ENCODE data around the gene PCK2. TPM values are rescaled to one million over a fixed set of nuclear protein-coding genes. Genes with fewer than 3 reads are reported as not detected.

PCK2 gene
- total and polyA plus RNA-seq, 4 donors: 39.8 to 250 (median 221) TPM

DNA sequence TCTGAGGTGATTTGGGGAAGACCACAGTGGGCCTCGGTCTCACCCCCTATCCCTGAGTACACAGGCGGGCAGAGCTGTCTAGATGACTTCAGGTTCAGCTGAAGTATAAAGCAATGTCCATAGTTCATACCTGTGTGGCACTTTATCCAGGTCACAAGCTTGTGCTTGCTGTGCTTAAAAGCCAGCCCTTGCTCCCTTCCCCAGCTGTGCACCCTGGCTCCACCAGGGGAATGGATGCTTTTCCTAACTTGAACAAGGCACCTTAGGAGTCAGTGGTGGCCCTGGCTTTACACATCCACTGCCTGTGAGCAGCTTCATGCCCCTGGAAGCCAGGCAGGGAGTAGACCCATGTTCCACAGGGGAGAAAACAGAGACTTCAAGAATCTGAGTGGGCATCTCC, 36.8 kb upstream of the PCK2 start:
- H3K36me3 ChIP-seq (ENCODE audit: control insufficient read depth in 4 of 4, insufficient read depth in 3 of 4, low read depth in 1 of 4, low read length in 3 of 4): no peaks in the 10 kb centered on the region
- 41% methylated on average over 2 of the region's 2 CpGs for WGBS
- no peak for TF ChIP-seq FOXA1 (IDR thresholded peaks at IDR 0.05)
- TF ChIP-seq RAD21 (IDR thresholded peaks at IDR 0.05): no peak
- TF ChIP-seq TAF1 (conservative IDR thresholded peaks at IDR 0.05): no peak
- TF ChIP-seq, protein P1, sequence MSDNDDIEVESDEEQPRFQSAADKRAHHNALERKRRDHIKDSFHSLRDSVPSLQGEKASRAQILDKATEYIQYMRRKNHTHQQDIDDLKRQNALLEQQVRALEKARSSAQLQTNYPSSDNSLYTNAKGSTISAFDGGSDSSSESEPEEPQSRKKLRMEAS (IDR thresholded peaks at IDR 0.05): no peak
- TF ChIP-seq, protein P2, sequence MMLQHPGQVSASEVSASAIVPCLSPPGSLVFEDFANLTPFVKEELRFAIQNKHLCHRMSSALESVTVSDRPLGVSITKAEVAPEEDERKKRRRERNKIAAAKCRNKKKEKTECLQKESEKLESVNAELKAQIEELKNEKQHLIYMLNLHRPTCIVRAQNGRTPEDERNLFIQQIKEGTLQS (IDR thresholded peaks at IDR 0.05): no peak
- peak in 1 of 2 donors; percentile 37 for TF ChIP-seq HNF4A (conservative IDR thresholded peaks at IDR 0.05)
- TF ChIP-seq, protein P3, sequence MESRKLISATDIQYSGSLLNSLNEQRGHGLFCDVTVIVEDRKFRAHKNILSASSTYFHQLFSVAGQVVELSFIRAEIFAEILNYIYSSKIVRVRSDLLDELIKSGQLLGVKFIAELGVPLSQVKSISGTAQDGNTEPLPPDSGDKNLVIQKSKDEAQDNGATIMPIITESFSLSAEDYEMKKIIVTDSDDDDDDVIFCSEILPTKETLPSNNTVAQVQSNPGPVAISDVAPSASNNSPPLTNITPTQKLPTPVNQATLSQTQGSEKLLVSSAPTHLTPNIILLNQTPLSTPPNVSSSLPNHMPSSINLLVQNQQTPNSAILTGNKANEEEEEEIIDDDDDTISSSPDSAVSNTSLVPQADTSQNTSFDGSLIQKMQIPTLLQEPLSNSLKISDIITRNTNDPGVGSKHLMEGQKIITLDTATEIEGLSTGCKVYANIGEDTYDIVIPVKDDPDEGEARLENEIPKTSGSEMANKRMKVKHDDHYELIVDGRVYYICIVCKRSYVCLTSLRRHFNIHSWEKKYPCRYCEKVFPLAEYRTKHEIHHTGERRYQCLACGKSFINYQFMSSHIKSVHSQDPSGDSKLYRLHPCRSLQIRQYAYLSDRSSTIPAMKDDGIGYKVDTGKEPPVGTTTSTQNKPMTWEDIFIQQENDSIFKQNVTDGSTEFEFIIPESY (IDR thresholded peaks at IDR 0.05): no peak
- no peak for TF ChIP-seq EGR1 (IDR thresholded peaks at IDR 0.05; ENCODE audit: low read depth in 2 of 2)
- no peak overlapping the region for H3K27ac ChIP-seq (ENCODE audit: low read depth in 1 of 2, low read length in 2 of 2)
- no peak for DNase-seq (ENCODE audit: low spot score)
- no peak overlapping the region for H3K9ac ChIP-seq (ENCODE audit: low read depth in 1 of 2, low read length in 2 of 2)
- no peaks in the 10 kb centered on the region for H3K27me3 ChIP-seq (ENCODE audit: control insufficient read depth in 4 of 4, insufficient read depth in 4 of 4, low read length in 3 of 4)
- no peak overlapping the region for H3K4me3 ChIP-seq (ENCODE audit: low read depth in 1 of 3, low read length in 3 of 3)
- H3K4me1 ChIP-seq (ENCODE audit: control insufficient read depth in 4 of 4, insufficient read depth in 4 of 4, low read length in 3 of 4): peaks cover 22 to 61% (median 43%) of the 10 kb centered on the region in 4 donors
- H3K9me3 ChIP-seq (ENCODE audit: control insufficient read depth in 4 of 4, low read length in 3 of 4): no peaks in the 10 kb centered on the region

DNA sequence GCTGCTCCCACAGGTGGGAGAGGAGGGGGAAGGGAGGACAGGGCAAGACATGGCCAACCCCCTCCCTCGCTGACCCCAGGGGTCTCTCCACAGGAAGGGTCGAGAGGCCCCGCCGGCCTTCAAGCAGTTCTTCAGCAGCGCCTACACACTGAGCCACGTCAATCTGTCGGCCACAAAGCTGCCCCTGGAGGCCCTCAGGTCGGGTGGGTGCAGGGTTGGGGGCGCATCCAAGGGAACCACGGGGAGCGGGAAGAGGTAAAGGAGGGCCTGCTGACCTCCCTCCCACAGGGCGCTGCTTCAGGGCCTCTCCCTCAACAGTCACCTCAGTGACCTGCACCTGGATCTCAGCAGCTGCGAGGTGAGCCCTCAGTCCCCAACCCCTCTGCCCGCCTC, 36.2 kb upstream of the PCK2 start:
- H3K9ac ChIP-seq (ENCODE audit: low read depth in 1 of 2, low read length in 2 of 2): no peak overlapping the region
- no peaks in the 10 kb centered on the region for H3K36me3 ChIP-seq (ENCODE audit: control insufficient read depth in 4 of 4, insufficient read depth in 3 of 4, low read depth in 1 of 4, low read length in 3 of 4)
- no peak for DNase-seq (ENCODE audit: low spot score)
- peaks cover 23 to 65% (median 46%) of the 10 kb centered on the region in 4 donors for H3K4me1 ChIP-seq (ENCODE audit: control insufficient read depth in 4 of 4, insufficient read depth in 4 of 4, low read length in 3 of 4)
- no peaks in the 10 kb centered on the region for H3K27me3 ChIP-seq (ENCODE audit: control insufficient read depth in 4 of 4, insufficient read depth in 4 of 4, low read length in 3 of 4)
- 62% methylated on average over 14 of the region's 14 CpGs for WGBS
- no peak overlapping the region for H3K27ac ChIP-seq (ENCODE audit: low read depth in 1 of 2, low read length in 2 of 2)
- H3K4me3 ChIP-seq (ENCODE audit: low read depth in 1 of 3, low read length in 3 of 3): no peak overlapping the region
- TF ChIP-seq HNF4A (conservative IDR thresholded peaks at IDR 0.05): no peak
- no peak for TF ChIP-seq GABPA (IDR thresholded peaks at IDR 0.05 in 1 of 2, conservative IDR thresholded peaks at IDR 0.05 in 1 of 2)
- no peak for TF ChIP-seq FOXA1 (IDR thresholded peaks at IDR 0.05)
- TF ChIP-seq, protein P3 (IDR thresholded peaks at IDR 0.05): no peak
- no peak for TF ChIP-seq FOXA2 (IDR thresholded peaks at IDR 0.05)
- no peak for TF ChIP-seq TAF1 (conservative IDR thresholded peaks at IDR 0.05)
- no peak for TF ChIP-seq NR2F2 (IDR thresholded peaks at IDR 0.05)
- TF ChIP-seq EGR1 (IDR thresholded peaks at IDR 0.05; ENCODE audit: low read depth in 2 of 2): no peak
- TF ChIP-seq, protein P2 (IDR thresholded peaks at IDR 0.05): no peak
- no peak for TF ChIP-seq JUND (IDR thresholded peaks at IDR 0.05)
- TF ChIP-seq, protein P4, sequence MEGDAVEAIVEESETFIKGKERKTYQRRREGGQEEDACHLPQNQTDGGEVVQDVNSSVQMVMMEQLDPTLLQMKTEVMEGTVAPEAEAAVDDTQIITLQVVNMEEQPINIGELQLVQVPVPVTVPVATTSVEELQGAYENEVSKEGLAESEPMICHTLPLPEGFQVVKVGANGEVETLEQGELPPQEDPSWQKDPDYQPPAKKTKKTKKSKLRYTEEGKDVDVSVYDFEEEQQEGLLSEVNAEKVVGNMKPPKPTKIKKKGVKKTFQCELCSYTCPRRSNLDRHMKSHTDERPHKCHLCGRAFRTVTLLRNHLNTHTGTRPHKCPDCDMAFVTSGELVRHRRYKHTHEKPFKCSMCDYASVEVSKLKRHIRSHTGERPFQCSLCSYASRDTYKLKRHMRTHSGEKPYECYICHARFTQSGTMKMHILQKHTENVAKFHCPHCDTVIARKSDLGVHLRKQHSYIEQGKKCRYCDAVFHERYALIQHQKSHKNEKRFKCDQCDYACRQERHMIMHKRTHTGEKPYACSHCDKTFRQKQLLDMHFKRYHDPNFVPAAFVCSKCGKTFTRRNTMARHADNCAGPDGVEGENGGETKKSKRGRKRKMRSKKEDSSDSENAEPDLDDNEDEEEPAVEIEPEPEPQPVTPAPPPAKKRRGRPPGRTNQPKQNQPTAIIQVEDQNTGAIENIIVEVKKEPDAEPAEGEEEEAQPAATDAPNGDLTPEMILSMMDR (IDR thresholded peaks at IDR 0.05; ENCODE audit: low read depth, low read length, missing input control): no peak
- no peak for TF ChIP-seq RXRA (IDR thresholded peaks at IDR 0.05)
- TF ChIP-seq HNF4G (IDR thresholded peaks at IDR 0.05): no peak
- TF ChIP-seq, protein P5, sequence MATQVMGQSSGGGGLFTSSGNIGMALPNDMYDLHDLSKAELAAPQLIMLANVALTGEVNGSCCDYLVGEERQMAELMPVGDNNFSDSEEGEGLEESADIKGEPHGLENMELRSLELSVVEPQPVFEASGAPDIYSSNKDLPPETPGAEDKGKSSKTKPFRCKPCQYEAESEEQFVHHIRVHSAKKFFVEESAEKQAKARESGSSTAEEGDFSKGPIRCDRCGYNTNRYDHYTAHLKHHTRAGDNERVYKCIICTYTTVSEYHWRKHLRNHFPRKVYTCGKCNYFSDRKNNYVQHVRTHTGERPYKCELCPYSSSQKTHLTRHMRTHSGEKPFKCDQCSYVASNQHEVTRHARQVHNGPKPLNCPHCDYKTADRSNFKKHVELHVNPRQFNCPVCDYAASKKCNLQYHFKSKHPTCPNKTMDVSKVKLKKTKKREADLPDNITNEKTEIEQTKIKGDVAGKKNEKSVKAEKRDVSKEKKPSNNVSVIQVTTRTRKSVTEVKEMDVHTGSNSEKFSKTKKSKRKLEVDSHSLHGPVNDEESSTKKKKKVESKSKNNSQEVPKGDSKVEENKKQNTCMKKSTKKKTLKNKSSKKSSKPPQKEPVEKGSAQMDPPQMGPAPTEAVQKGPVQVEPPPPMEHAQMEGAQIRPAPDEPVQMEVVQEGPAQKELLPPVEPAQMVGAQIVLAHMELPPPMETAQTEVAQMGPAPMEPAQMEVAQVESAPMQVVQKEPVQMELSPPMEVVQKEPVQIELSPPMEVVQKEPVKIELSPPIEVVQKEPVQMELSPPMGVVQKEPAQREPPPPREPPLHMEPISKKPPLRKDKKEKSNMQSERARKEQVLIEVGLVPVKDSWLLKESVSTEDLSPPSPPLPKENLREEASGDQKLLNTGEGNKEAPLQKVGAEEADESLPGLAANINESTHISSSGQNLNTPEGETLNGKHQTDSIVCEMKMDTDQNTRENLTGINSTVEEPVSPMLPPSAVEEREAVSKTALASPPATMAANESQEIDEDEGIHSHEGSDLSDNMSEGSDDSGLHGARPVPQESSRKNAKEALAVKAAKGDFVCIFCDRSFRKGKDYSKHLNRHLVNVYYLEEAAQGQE (IDR thresholded peaks at IDR 0.05): no peak
- TF ChIP-seq SP1 (IDR thresholded peaks at IDR 0.05): no peak
- no peak for TF ChIP-seq RAD21 (IDR thresholded peaks at IDR 0.05)
- no peak for TF ChIP-seq YY1 (IDR thresholded peaks at IDR 0.05)
- TF ChIP-seq, protein P1 (IDR thresholded peaks at IDR 0.05): no peak
- H3K9me3 ChIP-seq (ENCODE audit: control insufficient read depth in 4 of 4, low read length in 3 of 4): no peaks in the 10 kb centered on the region

Data from liver (tissue), 9 donors.